Stomach smooth muscle (tissue), 2 donors: ENCODE data around the gene CABP7.
"Not testable (repeated sequence)": the region's sequence is repeated elsewhere in the genome, so short reads cannot be mapped to it uniquely, and the experiment has no call there.

ENCODE experiments used
- H3K27ac ChIP-seq: one replicate; pipeline ENCODE4 v1.7.0; 2013; ENCODE audit warnings: mild to moderate bottlenecking, low read length, inconsistent platforms
- H3K27me3 ChIP-seq, 2 donors: one replicate each; pipeline ENCODE4 v1.7.0; 2013; ENCODE audit warnings: low read length in 2 of 2; ENCODE audit not compliant: insufficient read depth in 2 of 2, control insufficient read depth in 1 of 2
- H3K36me3 ChIP-seq, 2 donors: one replicate each; pipeline ENCODE4 v1.7.0; 2013; ENCODE audit warnings: low read length in 2 of 2; ENCODE audit not compliant: control insufficient read depth in 2 of 2, insufficient read depth in 2 of 2
- H3K4me1 ChIP-seq: one replicate; pipeline ENCODE4 v1.7.0; 2013; ENCODE audit warnings: low read length; ENCODE audit not compliant: control insufficient read depth, insufficient read depth
- H3K4me3 ChIP-seq, 2 donors: one replicate each; pipeline ENCODE4 v1.7.0; 2013; ENCODE audit warnings: low read length in 2 of 2
- H3K9ac ChIP-seq, 2 donors: one replicate each; pipeline ENCODE4 v1.7.0; 2013; ENCODE audit warnings: low read length in 2 of 2, mild to moderate bottlenecking in 1 of 2
- H3K9me3 ChIP-seq, 2 donors: one replicate each; pipeline ENCODE4 v1.7.0; 2013; ENCODE audit warnings: low read length in 2 of 2; ENCODE audit not compliant: control insufficient read depth in 2 of 2
- donor health status: healthy.
- donor health status: Pancreatic carcinoma.

CABP7 gene

GRCh38 chr22:29748248-29748893 lies 28.6 kb downstream of the CABP7 start:
- H3K4me3 ChIP-seq, result no peak overlapping the region
- no peaks in the 10 kb centered on the region for H3K4me1 ChIP-seq
- H3K9me3 ChIP-seq, result no peaks in the 10 kb centered on the region
- no peaks in the 10 kb centered on the region for H3K27me3 ChIP-seq
- no peak overlapping the region for H3K9ac ChIP-seq
- no peak overlapping the region for H3K27ac ChIP-seq
- peaks cover 18 to 26% of the 10 kb centered on the region in 2 donors for H3K36me3 ChIP-seq

DNA sequence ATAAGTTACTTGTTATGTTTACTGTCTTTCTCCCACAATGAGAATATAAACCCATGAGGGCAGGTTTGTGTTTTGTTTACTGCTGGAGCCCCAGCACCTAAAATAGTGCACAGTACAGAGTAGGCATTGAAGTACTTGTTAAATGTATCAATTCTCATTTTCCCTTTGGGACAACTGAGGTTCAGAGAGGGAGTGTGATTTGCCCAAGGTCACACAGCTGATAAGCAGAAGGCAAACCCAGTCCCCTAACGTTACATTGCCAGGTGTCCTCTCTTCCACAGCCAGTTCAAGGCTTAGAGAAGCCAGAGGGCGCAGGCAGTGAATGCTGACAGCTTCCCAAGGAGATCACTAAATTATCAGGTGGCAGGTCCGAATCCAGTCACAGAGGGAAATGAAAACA lies 30.2 kb downstream of the CABP7 start:
- Histone ChIP-seq H3K9ac (no peak overlapping the region), H3K27ac (no peak overlapping the region), H3K36me3 (peaks cover 18 to 29% of the 10 kb centered on the region in 2 donors), H3K9me3 (no peaks in the 10 kb centered on the region), H3K4me3 (no peak overlapping the region), H3K4me1 (no peaks in the 10 kb centered on the region), H3K27me3 (no peaks in the 10 kb centered on the region)

DNA sequence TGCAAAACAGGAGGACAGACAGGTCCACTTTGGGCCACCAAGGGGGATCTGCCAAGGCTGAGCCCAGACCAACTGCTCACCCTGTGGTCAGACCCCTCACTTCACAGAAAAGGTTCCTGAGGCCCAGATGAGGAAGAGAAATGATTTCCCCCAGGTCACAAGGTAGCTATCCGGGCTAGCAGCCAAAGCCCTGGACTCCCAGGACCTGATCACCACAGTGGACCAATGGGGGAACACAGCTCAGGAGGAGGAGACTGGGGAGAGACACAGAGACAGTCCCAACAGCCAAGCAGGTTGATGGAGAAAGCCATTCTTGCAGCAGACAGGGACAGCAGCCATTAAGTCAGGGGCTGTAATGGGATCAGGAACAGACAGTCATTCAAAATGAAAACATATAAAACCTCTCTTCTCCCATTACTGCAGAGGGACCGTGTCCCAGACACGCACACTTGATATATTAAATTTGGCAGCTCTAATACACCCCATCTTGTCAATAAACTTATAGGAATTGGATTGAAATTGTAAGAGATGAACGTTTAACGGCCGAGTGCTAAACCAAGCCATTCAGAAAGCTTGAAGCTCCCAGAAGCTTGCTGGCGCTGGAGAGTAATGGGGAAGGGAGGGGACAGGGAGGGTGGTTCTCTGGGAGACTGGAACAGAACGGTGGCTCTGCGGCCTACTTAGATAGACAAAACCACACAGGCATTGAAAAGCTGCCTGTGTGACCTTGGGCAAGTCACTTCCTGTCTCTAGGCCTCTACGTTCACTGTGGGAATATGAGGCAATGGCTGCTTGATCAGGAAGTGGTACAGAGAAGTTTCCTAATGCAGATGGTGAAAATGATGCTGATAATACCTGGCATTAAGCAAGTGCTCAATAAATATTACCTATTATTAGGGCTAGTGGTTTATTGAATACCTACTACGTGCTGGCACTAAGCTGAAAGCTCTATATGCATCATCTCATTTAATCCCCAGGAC lies 31.0 kb downstream of the CABP7 start:
- Histone ChIP-seq H3K27me3 (no peaks in the 10 kb centered on the region), H3K9me3 (no peaks in the 10 kb centered on the region), H3K9ac (no peak overlapping the region), H3K4me3 (no peak overlapping the region), H3K4me1 (no peaks in the 10 kb centered on the region), H3K27ac (no peak overlapping the region), H3K36me3 (peaks cover 15 to 26% of the 10 kb centered on the region in 2 donors)

DNA sequence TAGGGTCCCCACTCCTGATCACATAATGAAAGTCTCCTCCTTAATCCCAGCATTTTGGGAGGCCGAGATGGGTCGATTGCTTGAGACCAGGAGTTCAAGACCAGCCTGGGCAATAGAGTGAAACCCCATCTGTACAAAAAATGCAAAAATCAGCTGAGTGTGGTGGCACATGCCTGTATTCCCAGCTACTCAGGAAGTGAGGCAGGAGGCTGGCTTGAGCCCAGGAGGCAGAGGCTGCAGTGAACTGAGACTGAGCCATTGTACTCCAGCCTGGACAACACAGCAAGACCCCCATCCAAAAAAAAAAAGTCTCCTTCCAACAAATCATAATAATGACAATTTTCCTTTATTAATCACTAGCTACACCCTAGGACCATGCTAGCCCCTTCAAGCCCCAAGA lies 31.9 kb downstream of the CABP7 start:
- no peaks in the 10 kb centered on the region for H3K4me1 ChIP-seq
- no peak overlapping the region for H3K4me3 ChIP-seq
- no peaks in the 10 kb centered on the region for H3K27me3 ChIP-seq
- no peak overlapping the region for H3K27ac ChIP-seq
- H3K9ac ChIP-seq, result no peak overlapping the region
- H3K9me3 ChIP-seq, result no peaks in the 10 kb centered on the region
- peaks cover 13 to 26% of the 10 kb centered on the region in 2 donors for H3K36me3 ChIP-seq

- no peak overlapping the region for H3K27ac ChIP-seq
- no peaks in the 10 kb centered on the region for H3K27me3 ChIP-seq
- no peaks in the 10 kb centered on the region for H3K4me1 ChIP-seq
- H3K9ac ChIP-seq, result no peak overlapping the region
- H3K9me3 ChIP-seq, result no peaks in the 10 kb centered on the region
- H3K36me3 ChIP-seq, result peaks cover 0 to 7% of the 10 kb centered on the region in 2 donors
- no peak overlapping the region for H3K4me3 ChIP-seq
These were observed 34.2 kb downstream of the CABP7 start for GRCh38 chr22:29753808-29754657.

GRCh38 chr22:29754658-29755395 lies 35.0 kb downstream of the CABP7 start:
- H3K9me3 ChIP-seq, H3K36me3 ChIP-seq, H3K4me1 ChIP-seq, H3K4me3 ChIP-seq, H3K9ac ChIP-seq, H3K27ac ChIP-seq, H3K27me3 ChIP-seq: not testable (repeated sequence)

- H3K36me3 ChIP-seq, result peaks cover 0 to 6% of the 10 kb centered on the region in 2 donors
- no peaks in the 10 kb centered on the region for H3K9me3 ChIP-seq
- H3K9ac ChIP-seq, result no peak overlapping the region
- H3K27me3 ChIP-seq, result no peaks in the 10 kb centered on the region
- H3K4me3 ChIP-seq, result no peak overlapping the region
- H3K27ac ChIP-seq, result no peak overlapping the region
- no peaks in the 10 kb centered on the region for H3K4me1 ChIP-seq
These were observed 36.1 kb downstream of the CABP7 start for GRCh38 chr22:29755889-29756288.

- Histone ChIP-seq H3K9ac (no peak overlapping the region), H3K27ac (no peak overlapping the region), H3K36me3 (peaks cover 0 to 6% of the 10 kb centered on the region in 2 donors)
These were observed 36.5 kb downstream of the CABP7 start for GRCh38 chr22:29756341-29756740.

GRCh38 chr22:29757096-29757495 lies 37.3 kb downstream of the CABP7 start:
- Histone ChIP-seq H3K27ac (no peak overlapping the region), H3K36me3 (peaks cover 0 to 6% of the 10 kb centered on the region in 2 donors), H3K9ac (no peak overlapping the region), H3K4me3 (no peak overlapping the region), H3K4me1 (no peaks in the 10 kb centered on the region), H3K9me3 (no peaks in the 10 kb centered on the region), H3K27me3 (no peaks in the 10 kb centered on the region)

More at GRCh38 chr22:29756341-29756740, 36.5 kb downstream of the CABP7 start:
- no peak overlapping the region for H3K4me3 ChIP-seq
- H3K27me3 ChIP-seq, result no peaks in the 10 kb centered on the region
- H3K4me1 ChIP-seq, result no peaks in the 10 kb centered on the region
- no peaks in the 10 kb centered on the region for H3K9me3 ChIP-seq

DNA sequence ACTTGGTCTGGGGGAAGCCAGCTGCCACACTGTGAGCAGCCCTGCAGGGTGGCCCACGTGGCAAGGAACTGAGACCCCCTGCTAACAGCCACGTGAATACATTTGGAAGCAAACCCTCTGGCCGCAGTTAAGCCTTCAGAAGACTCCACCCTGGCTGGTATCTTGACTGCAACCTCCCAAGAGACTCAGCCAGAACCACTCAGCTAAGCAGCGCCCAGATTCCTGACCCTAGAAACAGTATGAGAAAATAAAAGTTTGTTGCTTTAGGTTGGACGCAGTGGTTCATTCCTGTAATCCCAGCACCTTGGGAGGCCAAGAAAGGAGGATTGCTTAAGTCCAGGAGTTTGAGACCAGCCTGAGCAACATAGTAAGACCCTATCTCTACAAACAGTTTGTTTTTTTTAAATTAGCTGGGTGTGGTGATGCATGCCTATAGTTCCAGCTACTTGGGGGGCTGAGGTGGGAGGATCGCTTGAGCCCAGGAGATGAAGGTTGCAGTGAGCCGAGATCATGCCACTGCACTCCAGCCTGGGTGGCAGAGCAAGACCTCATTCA lies 38.3 kb downstream of the CABP7 start:
- H3K9ac ChIP-seq, result no peak overlapping the region
- no peak overlapping the region for H3K27ac ChIP-seq
- no peak overlapping the region for H3K4me3 ChIP-seq
- no peaks in the 10 kb centered on the region for H3K4me1 ChIP-seq
- no peaks in the 10 kb centered on the region for H3K27me3 ChIP-seq
- peaks cover 0 to 6% of the 10 kb centered on the region in 2 donors for H3K36me3 ChIP-seq
- no peaks in the 10 kb centered on the region for H3K9me3 ChIP-seq
